Hindlimb muscle (tissue), 1 donor: Measurements from ENCODE around the gene POLR2F. TPM values are rescaled to one million over a fixed set of nuclear protein-coding genes. Genes with fewer than 3 reads are reported as not detected.

Experiments
- DNase-seq: peaks from one replicate; pipeline ENCODE4 v3.0.0-alpha.2; 2013
- polyA plus RNA-seq: library from polyadenylated mRNA; unstranded; fragments of 120-200 nt; gene quantifications from one replicate; pipeline ENCODE4 v1.2.1, GENCODE V29; 2013; ENCODE audit not compliant: insufficient read length

The POLR2F gene
- polyA plus RNA-seq, 1 donor, result 39.1 TPM

DNA sequence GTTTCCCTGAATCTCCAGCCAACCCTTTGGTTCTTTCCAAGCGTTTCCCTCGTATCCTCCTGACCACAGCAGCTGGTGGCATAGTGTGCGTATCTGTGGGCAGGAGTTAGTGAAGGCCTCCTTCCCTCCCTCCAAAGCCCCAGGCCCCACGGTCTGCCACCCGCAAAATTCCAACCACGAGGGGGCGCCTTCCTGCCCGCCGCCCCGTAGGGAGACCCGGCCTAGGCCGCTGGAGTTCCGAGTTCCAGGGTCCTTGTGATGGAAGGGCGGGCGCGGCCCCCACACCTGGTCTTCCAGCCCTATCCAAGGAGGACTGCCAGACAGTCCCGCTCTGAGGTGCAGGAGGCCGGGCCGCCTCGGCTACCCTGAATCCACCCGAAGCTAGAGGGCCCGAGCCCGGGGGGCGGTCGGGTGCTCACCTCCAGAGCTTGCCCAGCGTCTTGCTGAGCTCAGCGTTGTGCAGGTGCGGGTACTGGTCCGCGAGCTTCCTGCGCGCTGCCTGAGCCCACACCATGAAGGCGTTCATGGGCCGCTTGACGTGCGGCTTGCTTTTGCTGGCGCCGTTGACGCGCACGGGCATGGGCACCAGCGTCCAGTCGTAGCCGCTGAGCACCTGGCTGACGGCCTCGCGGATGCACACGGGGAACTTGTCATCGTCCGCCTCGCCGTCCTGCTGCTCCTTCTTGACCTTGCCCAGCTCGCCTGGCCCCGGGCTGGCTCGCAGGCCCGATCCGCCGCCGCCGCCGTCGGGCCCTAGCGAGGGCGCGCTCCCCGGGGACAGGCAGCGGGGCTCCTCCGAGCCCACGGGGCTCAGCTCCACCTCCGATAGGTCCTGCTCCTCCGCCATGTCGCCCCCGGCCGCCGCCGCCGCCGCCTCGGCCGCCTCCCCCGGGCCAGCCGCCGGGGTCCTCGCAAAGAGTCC lies 29.7 kb downstream of the POLR2F start:
- no peak for DNase-seq

DNA sequence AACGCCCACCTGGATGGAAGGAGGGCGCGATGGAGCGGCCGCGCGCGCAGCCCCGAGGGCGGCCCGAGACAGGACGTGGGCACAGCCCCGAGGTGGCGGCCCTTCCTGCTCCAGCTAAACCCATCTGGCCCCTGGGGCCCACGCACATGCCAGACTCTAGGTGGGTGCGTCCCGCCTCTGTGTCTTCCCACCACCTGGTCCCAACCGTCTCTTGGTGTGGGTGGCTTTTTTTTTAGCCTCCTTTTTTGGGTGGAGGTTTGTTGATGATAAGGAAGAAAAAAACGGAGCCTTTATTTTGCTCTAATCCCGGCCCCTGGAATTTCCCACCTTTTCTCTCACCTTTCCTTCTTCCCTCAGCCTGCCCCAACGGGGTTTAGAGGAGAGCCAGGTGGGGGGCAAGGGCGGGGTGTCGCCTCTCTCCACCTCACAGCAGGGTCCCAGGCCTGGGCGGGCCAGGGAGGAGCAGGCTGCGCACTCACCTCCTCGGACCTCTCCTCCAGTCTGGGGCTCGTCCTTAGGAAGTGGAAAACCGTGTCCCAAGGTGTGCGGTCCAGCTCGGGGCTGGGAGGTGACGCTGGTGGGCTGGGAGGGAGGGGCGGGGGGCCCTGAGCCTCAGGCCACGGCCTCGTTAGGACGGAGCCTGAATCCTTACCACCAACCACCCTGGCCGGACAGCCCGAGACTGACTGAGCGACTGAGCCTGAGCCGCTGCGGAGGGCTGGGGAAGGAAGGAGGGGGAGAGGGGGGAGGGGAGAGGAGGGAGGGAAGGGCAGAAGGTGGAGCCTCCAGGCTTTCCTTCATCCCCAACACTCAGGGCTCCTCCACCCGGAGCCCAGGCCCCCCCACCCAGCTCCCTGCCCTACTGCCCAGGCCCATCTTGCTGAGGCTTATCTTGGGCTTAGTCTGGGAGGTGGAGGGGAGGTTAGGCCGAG lies 30.6 kb downstream of the POLR2F start, which contains the start of gene SOX10:
Gene SOX10 (minus strand): TSS at position 696 of the 932 bp plus-strand sequence. CDS start 771 bp downstream, outside the sequence.
- DNase-seq, result no peak

DNA sequence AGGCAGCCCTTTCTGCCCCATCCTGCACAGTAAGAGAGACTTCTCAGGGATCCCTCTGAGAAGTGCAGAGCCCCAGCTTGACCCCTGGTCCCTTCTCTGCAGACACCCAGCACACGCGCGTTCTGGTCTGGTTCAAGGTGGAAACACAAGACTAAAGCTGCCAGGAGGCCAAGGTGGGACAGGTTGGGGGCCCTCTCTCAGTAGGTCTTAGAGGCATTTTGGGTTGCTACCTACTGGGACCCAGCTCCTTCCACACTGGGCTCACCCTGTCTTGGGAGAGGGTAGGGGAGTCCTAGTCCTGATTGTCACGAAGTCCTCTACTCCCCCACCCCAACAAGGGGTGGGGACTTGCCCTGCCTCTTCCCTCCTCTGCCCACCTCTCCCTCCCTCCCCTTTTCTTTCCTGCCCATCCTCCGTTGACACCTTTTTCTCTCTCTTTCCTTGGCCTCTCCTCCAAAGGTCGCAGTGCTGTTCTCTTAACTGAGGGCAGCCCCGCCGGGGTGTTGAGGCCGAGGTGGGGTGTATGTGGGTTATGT lies 31.6 kb downstream of the POLR2F start:
- DNase-seq, result no peak

DNA sequence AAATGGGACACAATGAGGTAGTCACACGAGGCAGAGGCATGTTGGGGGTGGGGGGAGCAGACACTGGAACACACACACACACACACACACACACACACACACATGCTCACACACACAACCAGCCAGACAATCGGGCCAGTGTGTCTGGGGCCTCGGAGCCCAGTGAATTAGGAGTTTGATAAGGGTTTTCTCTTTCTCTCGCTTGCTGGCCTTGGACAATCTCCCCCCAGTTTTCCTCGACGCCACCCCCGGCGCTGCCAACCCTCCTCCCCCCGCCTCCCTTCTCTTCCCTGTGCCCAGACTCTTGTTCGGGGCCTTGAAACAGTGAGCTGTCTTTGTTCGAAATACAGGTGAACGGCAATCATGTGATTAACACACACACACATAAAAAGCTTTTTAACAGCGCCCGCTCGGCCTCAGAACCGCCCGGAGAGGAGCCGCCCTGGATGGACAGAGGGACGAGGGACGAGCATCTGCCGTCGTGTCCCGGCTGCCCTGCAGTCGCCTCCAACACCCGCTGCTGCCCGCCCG lies 32.3 kb downstream of the POLR2F start:
- no peak for DNase-seq

DNA sequence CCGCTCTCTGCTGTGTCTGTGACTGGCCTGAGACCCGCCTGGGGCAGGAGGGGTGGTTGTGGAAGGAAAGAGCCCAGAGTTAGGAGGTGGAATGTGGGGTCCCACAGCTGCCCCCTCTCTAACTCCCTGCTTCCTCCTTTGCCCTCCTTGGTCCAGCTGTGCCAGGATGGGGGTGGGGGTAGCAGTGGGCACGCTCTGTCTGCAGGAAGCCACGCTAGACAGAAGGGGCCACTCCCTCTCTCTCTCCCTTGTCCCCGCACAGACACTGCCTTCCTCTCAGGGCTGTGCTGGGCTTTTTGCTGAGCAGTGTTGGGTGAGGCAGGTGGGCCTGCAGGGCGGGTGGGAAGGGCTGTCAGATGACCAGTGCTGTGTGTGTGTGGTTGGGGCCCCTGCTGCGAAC lies 32.9 kb downstream of the POLR2F start:
- no peak for DNase-seq

DNA sequence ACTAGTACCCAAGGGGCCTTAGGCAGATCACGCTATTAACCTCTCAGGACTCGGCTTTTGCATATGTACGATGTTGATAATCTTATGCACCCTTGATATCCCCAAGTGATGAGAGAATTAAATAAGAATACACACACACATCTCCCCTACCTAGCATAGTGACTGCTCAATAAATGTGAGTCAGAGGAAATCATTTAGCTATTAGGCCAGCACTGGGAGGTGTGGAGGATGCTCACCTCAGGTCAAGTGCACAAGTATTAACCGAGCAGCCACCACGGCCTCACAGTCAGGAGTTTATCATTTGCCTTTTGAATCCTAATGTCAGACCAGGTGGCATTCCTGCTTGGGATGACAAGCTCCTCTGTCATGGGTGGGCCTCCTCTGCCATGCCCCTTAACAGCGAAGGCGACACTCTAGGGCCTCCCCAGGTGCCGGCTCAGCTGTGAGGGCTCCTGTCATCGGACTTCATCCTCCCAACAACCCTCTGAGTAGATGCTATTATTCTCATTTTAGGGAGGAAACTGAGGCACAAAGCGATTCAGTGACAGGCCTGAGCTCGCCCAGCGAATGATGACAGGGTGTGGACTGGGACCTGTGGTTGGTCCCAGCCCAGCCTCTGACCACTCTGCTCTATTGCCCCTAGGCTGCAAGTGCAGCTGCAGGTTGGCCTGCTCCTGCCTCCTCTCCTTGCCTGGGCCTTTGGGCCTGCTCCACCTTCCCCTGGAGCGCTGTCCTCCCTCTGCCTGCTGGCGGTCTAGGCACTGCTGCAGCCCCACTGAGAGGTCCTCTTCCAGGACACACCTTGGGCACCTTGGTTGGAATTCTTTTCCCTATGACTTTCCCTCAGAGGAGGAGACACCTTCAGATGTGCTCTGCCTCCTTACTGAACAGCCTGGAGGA lies 35.9 kb downstream of the POLR2F start:
- DNase-seq, result no peak

DNA sequence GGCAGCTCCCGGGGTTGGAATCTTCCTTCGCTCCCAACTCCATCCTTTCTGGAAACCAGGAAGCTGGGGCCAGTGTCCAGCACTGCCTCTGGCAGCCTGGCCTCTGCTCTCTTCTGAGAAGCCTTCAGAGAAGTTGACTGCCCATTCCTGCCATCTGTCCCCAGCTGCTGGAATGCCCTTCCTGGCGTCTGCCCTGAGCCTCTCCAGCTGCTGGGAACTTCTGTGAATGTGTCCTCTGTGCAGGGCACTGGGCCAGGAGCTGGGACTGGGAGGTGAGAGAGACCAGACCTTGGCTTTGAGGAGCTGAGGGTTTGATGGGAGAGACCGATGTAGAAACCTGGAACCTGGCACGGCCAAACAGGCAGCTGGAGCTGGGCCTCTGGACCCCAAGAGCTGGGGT lies 36.8 kb downstream of the POLR2F start:
- DNase-seq, result no peak

DNA sequence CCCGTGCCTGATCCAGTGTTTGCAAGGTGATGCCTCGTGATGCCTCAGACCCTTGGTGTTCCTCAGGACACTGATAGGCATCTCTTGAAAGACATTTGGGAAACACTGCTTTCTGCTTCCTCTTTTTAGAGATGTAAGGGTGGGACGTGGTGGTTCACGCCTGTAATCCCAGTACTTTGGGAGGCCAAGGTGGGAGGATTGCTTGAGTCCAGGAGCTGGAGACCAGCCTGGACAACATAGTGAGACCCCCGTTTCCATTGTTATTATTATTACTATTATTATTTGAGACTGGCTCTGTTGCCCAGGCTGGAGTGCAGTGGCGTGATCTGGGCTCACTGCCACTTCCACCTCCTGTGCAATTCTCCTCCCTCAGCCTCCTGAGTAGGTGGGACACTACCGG lies 37.4 kb downstream of the POLR2F start:
- no peak for DNase-seq

DNA sequence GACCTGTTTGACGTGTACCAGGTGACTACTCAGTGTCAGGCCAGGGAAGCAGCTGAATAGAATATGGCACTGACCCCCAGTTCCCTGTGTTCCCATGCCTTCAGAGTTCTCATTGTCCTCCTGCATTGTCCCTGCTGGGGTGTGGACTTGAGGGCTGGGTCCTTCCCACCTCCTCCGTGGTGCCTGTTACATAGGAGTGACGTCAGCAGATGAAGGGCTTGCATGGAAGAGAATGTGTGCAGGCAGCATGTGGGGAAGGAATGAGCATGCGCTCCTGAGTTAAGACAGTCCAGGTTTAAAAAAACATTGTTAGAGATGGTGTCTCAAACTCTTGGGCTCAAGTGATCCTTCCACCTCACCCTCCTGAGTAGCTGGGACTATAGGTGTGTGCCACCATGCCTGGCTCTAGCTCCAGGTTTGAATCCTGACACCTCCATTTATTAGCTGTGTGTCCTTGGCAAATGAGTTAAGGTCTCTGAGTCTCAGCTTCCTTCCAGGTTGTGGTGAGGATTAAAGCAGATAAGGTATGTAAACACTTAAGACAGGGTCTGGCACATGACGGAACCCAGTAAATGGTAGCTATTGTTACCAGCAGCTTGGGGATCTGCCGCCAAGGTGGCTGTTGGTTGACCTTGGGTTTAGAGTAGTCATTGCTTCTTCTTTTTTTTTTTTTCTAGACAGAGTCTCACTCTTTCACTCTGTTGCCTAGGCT lies 38.4 kb downstream of the POLR2F start:
- DNase-seq, result no peak

DNA sequence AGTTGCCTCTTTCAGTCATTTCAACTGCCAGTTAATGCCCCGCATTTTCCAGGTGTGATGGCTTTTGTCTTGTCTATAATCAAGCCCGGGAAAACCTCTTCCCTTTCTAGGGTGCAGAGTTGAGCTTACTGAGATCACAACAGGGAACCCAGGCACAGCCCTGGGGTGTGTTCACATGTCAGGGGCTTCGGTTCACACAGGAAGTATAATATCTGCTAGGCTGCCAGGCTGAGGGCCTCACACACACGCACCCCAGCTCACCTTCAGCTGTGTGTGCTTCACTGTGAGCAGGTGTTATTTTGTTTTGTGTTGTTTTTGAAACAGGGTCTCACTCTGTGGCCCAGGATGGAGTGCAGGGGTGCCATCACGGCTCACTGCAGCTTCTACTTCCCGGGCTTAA lies 40.5 kb downstream of the POLR2F start:
- DNase-seq, result no peak

DNA sequence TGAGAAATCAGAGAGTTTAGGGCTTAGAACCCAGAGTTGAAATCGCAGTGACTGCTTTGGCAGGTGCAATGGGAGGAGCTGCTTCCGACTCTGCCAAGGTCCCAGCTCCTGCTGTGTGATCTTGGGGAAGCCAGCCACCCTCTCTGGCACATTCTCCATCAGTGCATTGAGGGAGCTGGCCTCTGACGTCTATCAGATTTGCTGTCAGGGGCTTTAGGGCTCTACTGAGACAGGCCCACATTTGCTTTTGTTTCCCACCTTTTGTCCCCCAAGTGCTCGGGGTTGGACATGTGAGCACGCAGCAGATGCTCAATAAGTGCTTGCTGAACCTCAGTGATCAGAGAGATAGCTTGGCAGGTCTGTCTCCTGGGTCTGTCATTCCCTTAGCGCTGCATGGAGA lies 41.5 kb downstream of the POLR2F start:
- no peak for DNase-seq

DNA sequence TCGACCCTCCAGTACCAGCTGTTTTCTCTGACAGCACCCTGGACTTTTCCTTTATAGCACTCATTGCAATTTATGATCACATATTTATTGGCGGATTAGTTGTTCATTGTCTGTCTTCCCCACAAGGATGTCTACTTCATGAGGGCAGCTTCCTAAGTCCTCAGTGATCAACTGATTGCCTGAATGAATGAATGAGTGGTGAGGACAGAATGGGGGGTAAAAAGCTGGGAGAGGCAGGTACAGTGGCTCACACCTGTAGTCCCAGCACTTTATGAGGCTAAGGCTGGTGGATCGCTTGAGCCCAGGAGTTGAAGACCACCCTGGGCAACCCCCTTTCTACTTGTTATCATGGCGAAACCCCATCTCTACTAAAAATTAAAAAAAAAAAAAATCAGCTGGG lies 42.0 kb downstream of the POLR2F start:
- no peak for DNase-seq

DNA sequence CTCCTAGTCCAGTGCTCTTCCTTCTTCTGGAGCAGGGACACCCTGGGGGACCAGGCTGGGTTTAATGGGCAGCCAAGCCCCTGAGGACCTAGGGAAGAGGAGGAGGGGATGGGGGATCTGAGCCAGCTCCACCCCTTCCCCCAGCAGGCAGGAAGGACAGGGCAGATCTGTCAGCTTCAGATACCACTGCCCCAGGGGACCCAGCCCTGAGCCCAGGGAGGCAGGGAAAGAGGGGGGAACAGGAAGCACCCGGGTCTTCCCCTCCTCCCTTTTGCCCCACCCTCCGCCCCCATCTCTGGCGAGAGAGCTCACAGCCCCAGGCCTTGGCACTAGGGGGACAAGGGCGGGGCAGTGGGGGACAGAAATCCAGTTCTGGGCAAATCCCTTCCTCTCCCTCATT lies 42.6 kb downstream of the POLR2F start:
- DNase-seq, result no peak

DNA sequence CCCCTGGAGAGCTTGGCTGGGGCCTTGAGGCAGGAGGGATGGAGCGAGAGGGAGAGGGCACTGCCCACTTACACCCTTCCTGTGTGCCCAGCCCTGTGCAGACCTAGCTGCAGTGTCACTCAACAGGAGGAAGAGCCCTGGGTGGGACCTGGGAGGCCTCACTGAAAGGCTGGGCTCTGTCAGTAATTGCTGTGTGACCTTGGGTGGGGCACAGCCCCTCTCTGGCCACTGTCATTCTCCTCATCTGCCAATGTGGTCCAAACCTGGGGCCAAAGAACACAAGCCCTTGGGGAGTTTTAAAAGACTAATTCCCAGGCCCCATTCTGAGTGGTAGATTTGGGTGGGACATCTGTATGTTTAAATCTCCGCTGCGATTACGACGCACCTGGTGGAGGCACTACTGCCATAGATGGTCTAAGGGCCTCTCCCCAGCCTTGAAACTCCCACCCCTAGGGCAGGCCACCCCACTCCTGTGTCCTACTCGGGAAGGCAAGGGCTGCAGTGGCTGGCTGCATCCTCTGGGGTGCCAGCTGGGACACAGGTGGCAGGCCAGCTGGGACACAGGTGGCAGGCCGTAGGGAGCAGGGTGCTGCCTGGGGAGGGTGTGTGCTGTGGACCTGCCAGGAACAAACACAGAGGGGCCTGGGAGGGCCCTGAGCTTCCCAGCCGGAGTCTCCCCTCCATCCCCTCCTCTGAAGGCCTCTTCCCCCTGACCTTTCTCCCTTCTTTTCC lies 43.2 kb downstream of the POLR2F start:
- no peak for DNase-seq

DNA sequence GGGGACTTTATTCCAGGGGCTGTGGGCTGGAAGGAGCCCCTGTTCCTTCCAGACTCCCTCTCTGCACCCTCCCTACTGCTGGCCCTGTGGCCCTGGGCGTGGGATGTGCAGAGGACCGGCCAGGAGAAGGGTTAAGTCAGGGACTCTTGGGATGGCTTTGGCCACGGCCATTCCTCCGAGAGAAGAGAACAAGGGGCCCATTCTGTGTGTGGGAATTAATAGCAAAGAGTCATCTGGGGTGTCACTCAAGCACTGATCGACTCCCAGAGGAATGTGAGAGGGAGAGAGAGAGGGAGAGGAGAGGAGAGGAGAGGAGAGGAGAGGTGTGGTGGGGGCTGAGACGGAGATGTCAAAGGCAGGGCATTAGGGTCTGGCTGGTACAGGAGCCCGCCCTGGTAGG lies 45.0 kb downstream of the POLR2F start:
- no peak for DNase-seq

DNA sequence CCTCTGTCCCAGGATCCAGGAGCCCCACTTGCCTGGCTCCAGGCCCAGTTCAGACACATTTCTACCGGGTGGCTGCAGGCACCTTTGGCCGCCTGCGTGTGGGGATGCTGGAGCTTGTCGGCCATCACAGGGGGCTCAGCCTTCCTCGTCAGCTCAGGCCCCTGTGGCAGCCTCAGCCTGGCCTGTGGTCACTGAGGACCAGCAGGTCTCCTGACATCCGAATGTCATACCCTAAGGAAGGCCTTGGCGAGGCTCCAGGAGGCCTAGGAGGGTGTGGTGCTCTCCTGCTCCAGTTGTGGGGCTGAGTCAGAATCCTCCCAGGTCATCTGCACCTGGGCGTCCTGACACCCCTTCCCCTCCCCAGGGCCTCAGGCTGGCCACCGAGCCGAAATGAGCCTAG lies 45.7 kb downstream of the POLR2F start:
- no peak for DNase-seq

DNA sequence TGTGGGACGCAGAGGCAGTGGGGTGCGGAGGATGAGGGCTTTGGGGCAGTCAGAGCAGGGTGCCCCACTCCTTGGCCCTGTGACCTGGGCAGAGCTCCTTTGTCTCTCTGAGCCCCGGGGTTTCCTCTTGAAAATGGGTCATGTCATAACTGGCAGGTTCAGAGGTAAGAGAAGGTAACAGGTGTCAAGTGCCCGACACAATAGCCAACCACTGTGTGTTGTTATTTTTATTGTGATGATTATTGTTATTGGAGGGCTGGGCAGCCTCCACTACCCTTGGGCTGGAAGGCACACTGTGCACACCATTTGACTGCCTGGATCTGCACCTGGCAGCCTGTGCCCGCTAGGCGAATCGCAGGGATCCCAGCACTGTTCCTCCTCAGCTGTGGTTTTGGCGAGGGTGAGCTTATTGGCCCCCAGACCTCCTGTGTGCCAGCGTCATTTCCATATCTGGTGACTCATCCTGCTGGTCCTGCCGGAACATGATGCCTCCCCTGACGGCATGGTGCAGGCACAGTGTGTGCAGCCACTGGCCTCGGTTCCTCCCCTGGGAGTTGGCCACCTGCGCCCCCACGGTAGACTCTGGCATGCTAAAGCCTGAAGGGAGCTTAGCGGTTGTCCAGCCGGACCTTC lies 46.3 kb downstream of the POLR2F start:
- no peak for DNase-seq

DNA sequence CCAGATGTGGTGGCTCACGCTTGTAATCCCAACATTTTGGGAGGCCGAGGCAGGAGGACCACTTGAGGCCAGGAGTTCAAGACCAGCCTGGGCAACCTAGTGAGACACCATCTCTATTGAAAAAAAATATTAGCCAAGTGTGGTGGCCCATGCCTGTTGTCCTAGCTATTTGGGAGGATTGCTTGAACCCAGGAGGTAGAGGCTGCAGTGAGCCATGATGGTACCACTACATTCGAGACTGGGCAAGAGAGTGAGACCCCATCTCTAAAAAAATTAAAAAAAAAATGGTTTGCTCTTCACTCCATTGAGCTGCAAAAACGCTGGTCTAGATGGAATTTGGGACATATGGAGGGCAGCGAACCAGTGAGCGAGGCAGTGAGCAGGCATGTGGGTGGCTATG lies 52.4 kb downstream of the POLR2F start:
- no peak for DNase-seq

DNA sequence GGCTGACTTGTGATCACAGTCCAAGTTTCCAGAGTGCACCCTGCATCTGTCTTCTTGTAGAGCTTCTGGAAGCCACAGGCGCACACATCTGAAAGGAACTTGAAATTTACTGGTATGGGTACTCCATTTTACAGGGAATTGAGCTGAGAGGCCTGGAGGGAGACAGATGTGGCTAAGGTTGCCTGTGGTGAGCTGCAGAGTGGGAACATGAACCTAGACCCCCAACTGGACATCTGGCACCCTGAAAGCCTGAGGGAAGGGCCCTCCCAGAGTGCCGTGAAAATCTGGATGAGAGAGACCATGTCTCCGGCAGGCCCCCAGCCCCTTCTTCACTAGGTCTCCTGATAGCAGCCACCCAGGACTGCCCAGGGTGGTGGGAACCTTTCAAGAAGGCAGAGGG lies 53.4 kb downstream of the POLR2F start:
- no peak for DNase-seq
